Mesendoderm (in vitro differentiated cells): ENCODE measurements around the gene CASZ1.

Source experiments
- DNase-seq: peaks from one replicate; pipeline ENCODE4 v3.0.0; 2013
- H2AK5ac ChIP-seq: 2 replicates; pipeline ENCODE4 v1.6.1; 2013; ENCODE audit warnings: low read length, inconsistent platforms
- H2BK120ac ChIP-seq: 2 replicates; pipeline ENCODE4 v1.6.1; 2013; ENCODE audit warnings: low read depth, mild to moderate bottlenecking, low read length, moderate library complexity, mixed read lengths
- H2BK15ac ChIP-seq: replicated peaks from 2 replicates; pipeline ENCODE4 v1.6.1; 2013; ENCODE audit warnings: low read depth, mild to moderate bottlenecking, moderate library complexity
- H2BK5ac ChIP-seq: 2 replicates; pipeline ENCODE4 v1.6.1; 2013; ENCODE audit warnings: low read length, inconsistent platforms
- H3K18ac ChIP-seq: 2 replicates; pipeline ENCODE4 v1.6.1; 2013; ENCODE audit warnings: mild to moderate bottlenecking, low read length, mixed read lengths
- H3K23ac ChIP-seq: one replicate; pipeline ENCODE4 v1.6.1; 2013; ENCODE audit warnings: low read length
- H3K27ac ChIP-seq: 2 replicates; pipeline ENCODE4 v1.5.1; 2013; ENCODE audit warnings: low read depth, mild to moderate bottlenecking, inconsistent platforms, low read length, moderate library complexity
- H3K27me3 ChIP-seq: 2 replicates; pipeline ENCODE4 v1.6.1; 2013; ENCODE audit warnings: low read length, control low read depth, mild to moderate bottlenecking, inconsistent platforms; ENCODE audit not compliant: insufficient read depth, poor library complexity
- H3K36me3 ChIP-seq: 2 replicates; pipeline ENCODE4 v1.6.1; 2013; ENCODE audit warnings: low read length, inconsistent platforms; ENCODE audit not compliant: control insufficient read depth, insufficient read depth
- H3K4ac ChIP-seq: one replicate; pipeline ENCODE4 v1.6.1; 2013; ENCODE audit warnings: low read depth, mild to moderate bottlenecking, low read length, moderate library complexity
- H3K4me1 ChIP-seq: 2 replicates; pipeline ENCODE4 v1.6.1; 2013; ENCODE audit warnings: low read depth, low read length, inconsistent platforms; ENCODE audit not compliant: control insufficient read depth
- H3K4me2 ChIP-seq: 2 replicates; pipeline ENCODE4 v1.6.1; 2013; ENCODE audit warnings: low read length
- H3K4me3 ChIP-seq: 2 replicates; pipeline ENCODE4 v1.5.1; 2013; ENCODE audit warnings: mild to moderate bottlenecking, low read length
- H3K56ac ChIP-seq: one replicate; pipeline ENCODE4 v1.6.1; 2013; ENCODE audit warnings: low read length
- H3K79me1 ChIP-seq: 2 replicates; pipeline ENCODE4 v1.6.1; 2013; ENCODE audit warnings: low read length, inconsistent platforms
- H3K79me2 ChIP-seq: 2 replicates; pipeline ENCODE4 v1.6.1; 2013; ENCODE audit warnings: mild to moderate bottlenecking, low read length; ENCODE audit not compliant: control insufficient read depth, insufficient read depth
- H3K9ac ChIP-seq: 2 replicates; pipeline ENCODE4 v1.6.1; 2013; ENCODE audit warnings: low read length, inconsistent platforms
- H4K5ac ChIP-seq: one replicate; pipeline ENCODE4 v1.6.1; 2013; ENCODE audit warnings: low read length
- H4K8ac ChIP-seq: one replicate; pipeline ENCODE4 v1.6.1; 2013; ENCODE audit warnings: low read depth, mild to moderate bottlenecking, control low read depth, low read length, moderate library complexity
- WGBS: extraction: QIAGEN DNeasy Blood & Tissue Kit; methylation state at CpG from one replicate; pipeline ENCODE4 v1.1.7; 2013; ENCODE audit warnings: low lambda C conversion rate, missing lambda C conversion rate; ENCODE audit not compliant: insufficient coverage; ENCODE audit errors: extremely low coverage; 5-methylcytosine and 5-hydroxymethylcytosine counted together

CASZ1 gene

GRCh38 chr1:10832703-10833102 is 36.3 kb upstream of the CASZ1 start:
- H3K36me3 ChIP-seq, result no peaks in the 10 kb centered on the region
- no peaks in the 10 kb centered on the region for H3K27me3 ChIP-seq
- no peaks in the 10 kb centered on the region for H3K4me1 ChIP-seq
- H3K79me1 ChIP-seq, result no peaks in the 10 kb centered on the region
- H4K8ac ChIP-seq, result no peak overlapping the region
- H3K4ac ChIP-seq, result no peak overlapping the region
- H2BK5ac ChIP-seq, result no peak overlapping the region
- H2BK15ac ChIP-seq, result no peak overlapping the region
- no peak overlapping the region for H3K4me2 ChIP-seq
- H3K56ac ChIP-seq, result no peak overlapping the region
- H3K79me2 ChIP-seq, result no peaks in the 10 kb centered on the region
- WGBS, result no CpG with 5 or more reads among the region's 3 CpGs
- no peak overlapping the region for H3K4me3 ChIP-seq
- no peak overlapping the region for H2BK120ac ChIP-seq
- no peak overlapping the region for H3K27ac ChIP-seq
- no peak overlapping the region for H3K9ac ChIP-seq
- no peak for DNase-seq
- no peak overlapping the region for H3K23ac ChIP-seq
- no peak overlapping the region for H2AK5ac ChIP-seq
- H3K18ac ChIP-seq, result no peak overlapping the region
- no peak overlapping the region for H4K5ac ChIP-seq

GRCh38 chr1:10830961-10831668 is 34.7 kb upstream of the CASZ1 start:
- no peak overlapping the region for H3K4me3 ChIP-seq
- H4K8ac ChIP-seq, result no peak overlapping the region
- H3K79me1 ChIP-seq, result no peaks in the 10 kb centered on the region
- no CpG with 5 or more reads among the region's 10 CpGs for WGBS
- no peak overlapping the region for H2BK15ac ChIP-seq
- H3K4ac ChIP-seq, result no peak overlapping the region
- H3K18ac ChIP-seq, result no peak overlapping the region
- H2BK120ac ChIP-seq, result no peak overlapping the region
- no peak for DNase-seq
- H2BK5ac ChIP-seq, result no peak overlapping the region
- no peak overlapping the region for H2AK5ac ChIP-seq
- no peak overlapping the region for H4K5ac ChIP-seq
- H3K56ac ChIP-seq, result no peak overlapping the region
- no peaks in the 10 kb centered on the region for H3K27me3 ChIP-seq
- H3K23ac ChIP-seq, result no peak overlapping the region
- H3K4me2 ChIP-seq, result no peak overlapping the region
- H3K36me3 ChIP-seq, result no peaks in the 10 kb centered on the region
- H3K9ac ChIP-seq, result no peak overlapping the region
- H3K27ac ChIP-seq, result no peak overlapping the region
- no peaks in the 10 kb centered on the region for H3K4me1 ChIP-seq
- H3K79me2 ChIP-seq, result no peaks in the 10 kb centered on the region

- Histone ChIP-seq H3K4me1 (no peaks in the 10 kb centered on the region), H3K27me3 (no peaks in the 10 kb centered on the region), H3K4ac (no peak overlapping the region), H2BK5ac (no peak overlapping the region), H4K5ac (no peak overlapping the region), H3K4me2 (no peak overlapping the region), H3K79me1 (no peaks in the 10 kb centered on the region), H3K79me2 (no peaks in the 10 kb centered on the region), H2BK15ac (no peak overlapping the region), H3K4me3 (no peak overlapping the region), H3K27ac (no peak overlapping the region), H2AK5ac (no peak overlapping the region), H3K9ac (no peak overlapping the region), H3K36me3 (no peaks in the 10 kb centered on the region), H4K8ac (no peak overlapping the region), H3K23ac (no peak overlapping the region), H3K56ac (no peak overlapping the region), H3K18ac (no peak overlapping the region), H2BK120ac (no peak overlapping the region)
- WGBS, result no CpG with 5 or more reads among the region's 17 CpGs
- no peak for DNase-seq
These were observed 33.6 kb upstream of the CASZ1 start for GRCh38 chr1:10829965-10830515.

- H2AK5ac ChIP-seq, result no peak overlapping the region
- H3K4me1 ChIP-seq, result no peaks in the 10 kb centered on the region
- H4K8ac ChIP-seq, result no peak overlapping the region
- H3K79me2 ChIP-seq, result no peaks in the 10 kb centered on the region
- no peak overlapping the region for H2BK5ac ChIP-seq
- H2BK120ac ChIP-seq, result no peak overlapping the region
- H3K56ac ChIP-seq, result no peak overlapping the region
- DNase-seq, result no peak
- no peak overlapping the region for H4K5ac ChIP-seq
- H3K18ac ChIP-seq, result no peak overlapping the region
- no CpG with 5 or more reads among the region's 14 CpGs for WGBS
- H3K9ac ChIP-seq, result no peak overlapping the region
- no peak overlapping the region for H3K23ac ChIP-seq
- no peak overlapping the region for H3K4me2 ChIP-seq
- H3K27me3 ChIP-seq, result no peaks in the 10 kb centered on the region
- H3K27ac ChIP-seq, result no peak overlapping the region
- H3K79me1 ChIP-seq, result no peaks in the 10 kb centered on the region
- H3K36me3 ChIP-seq, result no peaks in the 10 kb centered on the region
- no peak overlapping the region for H3K4me3 ChIP-seq
- H3K4ac ChIP-seq, result no peak overlapping the region
- H2BK15ac ChIP-seq, result no peak overlapping the region
These were observed 32.8 kb upstream of the CASZ1 start for GRCh38 chr1:10829067-10829818.

- Histone ChIP-seq H3K23ac (no peak overlapping the region), H3K4me3 (no peak overlapping the region), H2BK5ac (no peak overlapping the region), H2AK5ac (no peak overlapping the region), H3K79me1 (no peaks in the 10 kb centered on the region), H3K4me1 (no peaks in the 10 kb centered on the region), H3K79me2 (no peaks in the 10 kb centered on the region), H3K4ac (no peak overlapping the region), H3K56ac (no peak overlapping the region), H3K27ac (no peak overlapping the region), H4K5ac (no peak overlapping the region), H3K9ac (no peak overlapping the region), H3K27me3 (no peaks in the 10 kb centered on the region), H2BK120ac (no peak overlapping the region), H3K18ac (no peak overlapping the region), H2BK15ac (no peak overlapping the region), H3K4me2 (no peak overlapping the region), H3K36me3 (no peaks in the 10 kb centered on the region), H4K8ac (no peak overlapping the region)
- no peak for DNase-seq
- no CpG with 5 or more reads among the region's 43 CpGs for WGBS
These were observed 31.2 kb upstream of the CASZ1 start for GRCh38 chr1:10827377-10828333.
